Medulla oblongata (tissue), 1 donor: ENCODE measurements around the gene FAR2.
"Not testable (repeated sequence)": the region's sequence is repeated elsewhere in the genome, so short reads cannot be mapped to it uniquely, and the experiment has no call there.

Experiments used
- DNase-seq: peaks from one replicate; pipeline ENCODE4 v3.0.0-alpha.2; 2015; ENCODE audit errors: extremely low spot score

FAR2 gene

GRCh38 chr12:29322157-29322556, 173.1 kb downstream of the FAR2 start:
- no peak for DNase-seq

- DNase-seq = no peak
Observed at GRCh38 chr12:29329411-29329810, 180.3 kb downstream of the FAR2 start.

- no peak for DNase-seq
Observed at GRCh38 chr12:29333178-29333577, 184.1 kb downstream of the FAR2 start.

- no peak for DNase-seq
Observed at GRCh38 chr12:29334937-29335336, 185.9 kb downstream of the FAR2 start.

- no peak for DNase-seq
Observed at GRCh38 chr12:29337325-29337724, 188.2 kb downstream of the FAR2 start.

- DNase-seq = no peak
Observed at GRCh38 chr12:29343022-29343799, 194.1 kb downstream of the FAR2 start.

- DNase-seq = no peak
Observed at GRCh38 chr12:29346769-29347421, 197.8 kb downstream of the FAR2 start.

- no peak for DNase-seq
Observed at GRCh38 chr12:29350080-29350479, 201.0 kb downstream of the FAR2 start.

- DNase-seq = no peak
Observed at GRCh38 chr12:29354954-29355353, 205.9 kb downstream of the FAR2 start.

- DNase-seq = no peak
Observed at GRCh38 chr12:29365091-29365490, 216.0 kb downstream of the FAR2 start.

- DNase-seq = no peak
Observed at GRCh38 chr12:29374012-29374411, 224.9 kb downstream of the FAR2 start.

- DNase-seq = no peak
Observed at GRCh38 chr12:29374913-29375312, 225.8 kb downstream of the FAR2 start.

- DNase-seq = no peak
Observed at GRCh38 chr12:29376118-29376517, 227.0 kb downstream of the FAR2 start.

- peak; percentile 99 for DNase-seq
Observed at GRCh38 chr12:29380536-29381523, 231.8 kb downstream of the FAR2 start, which contains the start of gene ERGIC2. Gene ERGIC2 (minus strand): TSS chr12:29381172. CDS start chr12:29371633, 9,539 bp downstream.

GRCh38 chr12:29382251-29382650, 233.2 kb downstream of the FAR2 start:
- no peak for DNase-seq

GRCh38 chr12:29385194-29385593, 236.1 kb downstream of the FAR2 start:
- DNase-seq = not testable (repeated sequence)
